ENCODE measurements around the gene SLC17A9. TPM values are rescaled to one million over a fixed set of nuclear protein-coding genes. Genes with fewer than 3 reads are reported as not detected.

The SLC17A9 gene
- total RNA-seq, 5 donors from 2014 or later (not counting 1 experiment from before 2014, with no cell fraction given) = 5.3 to 8.8 (median 8.3) TPM

GRCh38 chr20:62913043-62913630 lies 39.4 kb upstream of the SLC17A9 start:
- ATAC-seq (replicated peaks in 1 of 4) (no peak), DNase-seq (no peak)
- H3K27me3 ChIP-seq (replicated peaks in 1 of 2; ENCODE audit: control insufficient read depth in 2 of 2, extremely low read depth in 1 of 2, insufficient read depth in 2 of 2, low read length in 1 of 2) = no peaks in the 10 kb centered on the region
- no peak overlapping the region for H3K4me3 ChIP-seq (ENCODE audit: control insufficient read depth in 1 of 2, extremely low read depth in 1 of 2, low read length in 1 of 2)
- H3K9me3 ChIP-seq = no peaks in the 10 kb centered on the region
- Mint-ChIP-seq H3K27me3 (no peaks in the 10 kb centered on the region), H3K4me3 (no peak overlapping the region), H3K9me3 (no peaks in the 10 kb centered on the region), H3K4me1 (peaks cover 72 to 74% (median 73%) of the 10 kb centered on the region in 3 donors), H3K27ac (no peak overlapping the region), H3K36me3 (peaks cover 42% of the 10 kb centered on the region)
- ChIA-PET CTCF (interaction anchor here in 1 of 2 donors (1.1 kb wide), 1 partner anchor 9 kb away, joined by 3 read pairs; no protein-coding TSS in a partner anchor), POLR2A (interaction anchor here in 1 of 2 donors (0.6 kb wide), 1 partner anchor 9 kb away, joined by 3 read pairs; no protein-coding TSS in a partner anchor)
- peaks cover 13 to 61% of the 10 kb centered on the region in 2 donors for H3K36me3 ChIP-seq (ENCODE audit: control insufficient read depth in 2 of 2, extremely low read depth in 1 of 2, insufficient read depth in 1 of 2, low read length in 1 of 2)
- peaks cover 40 to 49% of the 10 kb centered on the region in 2 experiments for H3K4me1 ChIP-seq (ENCODE audit: control insufficient read depth in 1 of 2, extremely low read depth in 1 of 2, insufficient read depth in 2 of 2, low read length in 2 of 2)
- H3K27ac ChIP-seq (ENCODE audit: low read length) = no peak overlapping the region
- WGBS (ENCODE audit: insufficient coverage) = 89% methylated on average over 3 of the region's 7 CpGs

GRCh38 chr20:62914436-62914835 lies 38.1 kb upstream of the SLC17A9 start:
- Mint-ChIP-seq H3K4me3 (peak overlapping the region in 1 of 3 donors; percentile 84), H3K36me3 (peaks cover 38% of the 10 kb centered on the region), H3K27me3 (no peaks in the 10 kb centered on the region), H3K4me1 (peaks cover 78 to 82% (median 81%) of the 10 kb centered on the region in 3 donors), H3K9me3 (no peaks in the 10 kb centered on the region), H3K27ac (no peak overlapping the region)
- Histone ChIP-seq H3K36me3 (ENCODE audit: control insufficient read depth in 2 of 2, extremely low read depth in 1 of 2, insufficient read depth in 1 of 2, low read length in 1 of 2) (peaks cover 7 to 48% of the 10 kb centered on the region in 2 donors), H3K27me3 (replicated peaks in 1 of 2; ENCODE audit: control insufficient read depth in 2 of 2, extremely low read depth in 1 of 2, insufficient read depth in 2 of 2, low read length in 1 of 2) (no peaks in the 10 kb centered on the region), H3K9me3 (no peaks in the 10 kb centered on the region), H3K4me3 (ENCODE audit: control insufficient read depth in 1 of 2, extremely low read depth in 1 of 2, low read length in 1 of 2) (no peak overlapping the region), H3K4me1 (ENCODE audit: control insufficient read depth in 1 of 2, extremely low read depth in 1 of 2, insufficient read depth in 2 of 2, low read length in 2 of 2) (peaks cover 47 to 57% of the 10 kb centered on the region in 2 experiments), H3K27ac (ENCODE audit: low read length) (no peak overlapping the region)
- WGBS (ENCODE audit: insufficient coverage) = 100% methylated on average over 1 of the region's 9 CpGs
- CTCF ChIA-PET = interaction anchor here in 1 of 2 donors (0.7 to 0.8 kb wide), 2 partner anchors 13 to 40 kb away, joined by 3 to 4 read pairs; no protein-coding TSS in a partner anchor
- no peak for ATAC-seq (replicated peaks in 1 of 4)
- no peak for DNase-seq
- POLR2A ChIA-PET = no interaction called here

GRCh38 chr20:62914970-62915457 lies 37.5 kb upstream of the SLC17A9 start:
- Mint-ChIP-seq H3K36me3 (peaks cover 34% of the 10 kb centered on the region), H3K27ac (peak overlapping the region; percentile 71 to 74), H3K4me1 (peaks cover 80 to 83% (median 83%) of the 10 kb centered on the region in 3 donors), H3K9me3 (no peaks in the 10 kb centered on the region), H3K27me3 (no peaks in the 10 kb centered on the region), H3K4me3 (peak overlapping the region; percentile 37 to 84 (median 56))
- 41% methylated on average over 5 of the region's 8 CpGs for WGBS (ENCODE audit: insufficient coverage)
- DNase-seq (peak in 3 of 35 experiments; percentile 12 to 52 (median 30)), ATAC-seq (replicated peaks in 1 of 4) (peak in 1 of 4 experiments; percentile 28)
- no peaks in the 10 kb centered on the region for H3K9me3 ChIP-seq
- H3K27me3 ChIP-seq (replicated peaks in 1 of 2; ENCODE audit: control insufficient read depth in 2 of 2, extremely low read depth in 1 of 2, insufficient read depth in 2 of 2, low read length in 1 of 2) = no peaks in the 10 kb centered on the region
- H3K36me3 ChIP-seq (ENCODE audit: control insufficient read depth in 2 of 2, extremely low read depth in 1 of 2, insufficient read depth in 1 of 2, low read length in 1 of 2) = peaks cover 5 to 43% of the 10 kb centered on the region in 2 donors
- POLR2A ChIA-PET = interaction anchor here in 1 of 2 donors (0.7 kb wide), 1 partner anchor 12 kb away, joined by 3 read pairs; no protein-coding TSS in a partner anchor
- H3K4me1 ChIP-seq (ENCODE audit: control insufficient read depth in 1 of 2, extremely low read depth in 1 of 2, insufficient read depth in 2 of 2, low read length in 2 of 2) = peaks cover 51 to 63% of the 10 kb centered on the region in 2 experiments
- no peak overlapping the region for H3K27ac ChIP-seq (ENCODE audit: low read length)
- H3K4me3 ChIP-seq (ENCODE audit: control insufficient read depth in 1 of 2, extremely low read depth in 1 of 2, low read length in 1 of 2) = no peak overlapping the region
- CTCF ChIA-PET = interaction anchor here in 1 of 2 donors (1.4 kb wide), 1 partner anchor 11 kb away, joined by 4 read pairs; no protein-coding TSS in a partner anchor

- H3K36me3 ChIP-seq (ENCODE audit: control insufficient read depth in 2 of 2, extremely low read depth in 1 of 2, insufficient read depth in 1 of 2, low read length in 1 of 2) = peaks cover 0 to 24% of the 10 kb centered on the region in 2 donors
- Mint-ChIP-seq H3K36me3 (peaks cover 17% of the 10 kb centered on the region), H3K27me3 (no peaks in the 10 kb centered on the region), H3K4me3 (peak overlapping the region; percentile 39 to 84 (median 74)), H3K4me1 (peaks cover 83 to 88% (median 86%) of the 10 kb centered on the region in 3 donors), H3K27ac (peak overlapping the region; percentile 89 to 92), H3K9me3 (no peaks in the 10 kb centered on the region)
- ChIA-PET POLR2A (no interaction called here), CTCF (interaction anchor here (0.6 to 2.3 kb wide), 9 partner anchors 7 to 417 kb away, joined by 3 to 11 read pairs (median 3); no protein-coding TSS in a partner anchor)
- 85% methylated on average over 9 of the region's 10 CpGs for WGBS (ENCODE audit: insufficient coverage)
- H3K4me1 ChIP-seq (ENCODE audit: control insufficient read depth in 1 of 2, extremely low read depth in 1 of 2, insufficient read depth in 2 of 2, low read length in 2 of 2) = peaks cover 64 to 80% of the 10 kb centered on the region in 2 experiments
- no peak overlapping the region for H3K27ac ChIP-seq (ENCODE audit: low read length)
- no peaks in the 10 kb centered on the region for H3K27me3 ChIP-seq (replicated peaks in 1 of 2; ENCODE audit: control insufficient read depth in 2 of 2, extremely low read depth in 1 of 2, insufficient read depth in 2 of 2, low read length in 1 of 2)
- peak overlapping the region in 1 of 2 donors; percentile 35 for H3K4me3 ChIP-seq (ENCODE audit: control insufficient read depth in 1 of 2, extremely low read depth in 1 of 2, low read length in 1 of 2)
- DNase-seq (no peak), ATAC-seq (replicated peaks in 1 of 4) (no peak)
- no peaks in the 10 kb centered on the region for H3K9me3 ChIP-seq
Measured at GRCh38 chr20:62916703-62917476, 35.6 kb upstream of the SLC17A9 start.

- H3K4me1 ChIP-seq (ENCODE audit: control insufficient read depth in 1 of 2, extremely low read depth in 1 of 2, insufficient read depth in 2 of 2, low read length in 2 of 2) = peaks cover 71 to 85% of the 10 kb centered on the region in 2 experiments
- POLR2A ChIA-PET = interaction anchor here in 1 of 2 donors (0.6 kb wide), 1 partner anchor 16 kb away, joined by 8 read pairs; no protein-coding TSS in a partner anchor
- peaks cover 14% of the 10 kb centered on the region for H3K36me3 Mint-ChIP-seq
- H3K27me3 ChIP-seq (replicated peaks in 1 of 2; ENCODE audit: control insufficient read depth in 2 of 2, extremely low read depth in 1 of 2, insufficient read depth in 2 of 2, low read length in 1 of 2) = no peaks in the 10 kb centered on the region
- H3K27me3 Mint-ChIP-seq = no peaks in the 10 kb centered on the region
- H3K9me3 ChIP-seq = no peaks in the 10 kb centered on the region
- H3K4me3 ChIP-seq (ENCODE audit: control insufficient read depth in 1 of 2, extremely low read depth in 1 of 2, low read length in 1 of 2) = peak overlapping the region; percentile 9 to 45
- WGBS (ENCODE audit: insufficient coverage) = no CpG with 5 or more reads among the region's 3 CpGs
- H3K4me3 Mint-ChIP-seq = peak overlapping the region; percentile 74 to 84 (median 79)
- no peaks in the 10 kb centered on the region for H3K9me3 Mint-ChIP-seq
- H3K4me1 Mint-ChIP-seq = peaks cover 88 to 93% (median 91%) of the 10 kb centered on the region in 3 donors
- no peak for DNase-seq
- CTCF ChIA-PET = interaction anchor here (1.1 to 2.3 kb wide), 9 partner anchors 10 to 37 kb away, joined by 3 to 11 read pairs (median 5); no protein-coding TSS in a partner anchor
- peaks cover 0 to 16% of the 10 kb centered on the region in 2 donors for H3K36me3 ChIP-seq (ENCODE audit: control insufficient read depth in 2 of 2, extremely low read depth in 1 of 2, insufficient read depth in 1 of 2, low read length in 1 of 2)
- ATAC-seq (replicated peaks in 1 of 4) = peak in 1 of 4 experiments; percentile 3
- no peak overlapping the region for H3K27ac ChIP-seq (ENCODE audit: low read length)
- peak overlapping the region; percentile 89 to 92 for H3K27ac Mint-ChIP-seq
Measured at GRCh38 chr20:62917720-62918119, 34.8 kb upstream of the SLC17A9 start.

Measured in T-cell (primary cell).